HTR-8/SVneo (cell line): ENCODE data around the gene NT5DC1.
"Not testable (repeated sequence)": the region's sequence is repeated elsewhere in the genome, so short reads cannot be mapped to it uniquely, and the experiment has no call there.

ENCODE experiments used
- DNase-seq: peaks from one replicate; pipeline ENCODE4 v3.0.0; 2011; ENCODE audit warnings: low spot score, mixed read lengths; ENCODE audit not compliant: insufficient read length
- FAIRE-seq: peaks from 2 replicates; lab custom pipeline; 2011; peaks lifted over from hg19 to GRCh38; lab: Jason Lieb, UNC

The NT5DC1 gene

DNA sequence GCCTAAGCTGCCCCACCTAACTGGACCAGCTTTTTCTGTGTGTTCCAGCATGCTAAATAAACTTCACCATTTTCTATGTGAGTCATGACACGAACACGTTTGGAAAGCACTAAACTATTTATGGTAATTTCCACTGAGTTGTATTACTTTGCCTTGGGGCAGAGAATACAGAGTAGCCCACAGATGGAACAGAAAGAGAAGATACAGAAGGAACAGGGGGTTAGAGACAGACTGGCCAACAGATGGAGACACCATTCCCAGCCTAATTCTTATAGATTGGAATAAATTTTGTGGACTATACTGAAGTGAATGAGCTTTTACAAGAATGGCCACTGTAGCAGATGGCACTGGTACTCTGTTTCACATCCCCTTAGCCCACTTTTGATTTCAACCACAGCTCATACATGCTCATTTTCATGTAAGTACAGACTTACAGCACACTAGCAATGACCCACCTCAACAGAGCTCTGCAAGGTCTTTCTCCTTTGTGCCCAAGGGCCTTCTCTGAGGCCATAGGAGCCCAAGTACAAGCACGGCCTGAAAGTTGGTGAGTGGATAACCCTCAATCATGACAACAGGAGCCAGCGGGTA lies 13.1 kb upstream of the NT5DC1 start:
- DNase-seq, result peak; percentile 14
- FAIRE-seq, result peak; percentile 13

DNA sequence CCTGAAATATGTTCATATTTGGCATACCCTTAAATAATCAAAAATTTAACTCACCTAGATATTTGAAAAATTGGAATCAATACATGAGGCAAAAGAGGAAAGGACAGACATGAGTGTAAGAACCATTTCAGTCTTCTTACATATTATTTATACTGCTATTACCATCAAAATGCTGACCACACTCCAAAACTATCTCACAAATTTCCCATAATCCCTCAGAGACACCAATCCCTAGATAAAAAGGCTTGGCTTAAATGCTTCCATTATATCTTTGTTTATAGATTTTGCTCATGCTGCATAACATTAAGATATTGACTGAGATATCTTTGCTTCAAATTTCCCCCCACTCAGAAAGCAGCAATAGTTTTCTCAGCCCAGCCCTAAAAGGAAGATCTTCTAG lies 11.7 kb upstream of the NT5DC1 start:
- DNase-seq (no peak), FAIRE-seq (no peak)

DNA sequence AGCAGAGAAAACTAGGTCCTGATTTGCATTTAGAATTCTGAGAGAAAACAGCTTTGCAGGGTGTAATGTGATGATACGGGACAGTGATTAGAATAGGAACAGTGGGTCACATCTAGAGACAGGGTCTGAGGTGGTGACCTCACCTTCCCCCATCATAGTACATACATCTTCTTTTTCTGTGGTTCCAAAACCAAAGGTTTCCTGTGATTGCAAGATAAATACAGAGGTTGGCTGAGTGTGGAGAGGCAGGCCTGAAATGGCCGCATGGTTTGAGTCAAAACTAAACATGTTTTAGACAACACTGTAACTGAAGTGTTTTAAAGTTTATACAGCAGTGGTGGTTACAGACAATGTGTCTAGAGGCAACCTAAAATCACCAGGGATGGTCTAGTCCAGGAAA lies 10.4 kb upstream of the NT5DC1 start:
- DNase-seq, result no peak

DNA sequence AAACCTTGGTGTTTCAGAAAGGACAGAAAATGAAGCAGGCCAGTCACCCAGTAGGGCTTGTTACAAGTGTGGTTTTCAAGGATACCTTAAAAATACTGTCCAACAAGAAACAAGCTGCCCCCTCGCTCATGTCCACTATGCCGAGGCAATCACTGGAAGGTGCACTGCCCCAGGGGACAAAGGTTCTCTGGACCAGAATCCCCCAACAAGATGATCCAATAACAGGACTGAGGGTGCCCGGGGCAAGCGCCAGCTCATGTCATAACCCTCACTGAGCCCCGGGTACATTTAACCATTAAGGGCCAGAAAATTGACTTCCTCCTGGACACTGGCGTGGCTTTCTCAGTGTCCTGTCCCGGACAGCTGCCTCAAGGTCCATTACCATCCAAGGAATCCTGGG lies 6.6 kb upstream of the NT5DC1 start:
- FAIRE-seq (no peak), DNase-seq (no peak)

More for the DNA sequence above, 10.4 kb upstream of the NT5DC1 start:
- FAIRE-seq, result no peak

DNA sequence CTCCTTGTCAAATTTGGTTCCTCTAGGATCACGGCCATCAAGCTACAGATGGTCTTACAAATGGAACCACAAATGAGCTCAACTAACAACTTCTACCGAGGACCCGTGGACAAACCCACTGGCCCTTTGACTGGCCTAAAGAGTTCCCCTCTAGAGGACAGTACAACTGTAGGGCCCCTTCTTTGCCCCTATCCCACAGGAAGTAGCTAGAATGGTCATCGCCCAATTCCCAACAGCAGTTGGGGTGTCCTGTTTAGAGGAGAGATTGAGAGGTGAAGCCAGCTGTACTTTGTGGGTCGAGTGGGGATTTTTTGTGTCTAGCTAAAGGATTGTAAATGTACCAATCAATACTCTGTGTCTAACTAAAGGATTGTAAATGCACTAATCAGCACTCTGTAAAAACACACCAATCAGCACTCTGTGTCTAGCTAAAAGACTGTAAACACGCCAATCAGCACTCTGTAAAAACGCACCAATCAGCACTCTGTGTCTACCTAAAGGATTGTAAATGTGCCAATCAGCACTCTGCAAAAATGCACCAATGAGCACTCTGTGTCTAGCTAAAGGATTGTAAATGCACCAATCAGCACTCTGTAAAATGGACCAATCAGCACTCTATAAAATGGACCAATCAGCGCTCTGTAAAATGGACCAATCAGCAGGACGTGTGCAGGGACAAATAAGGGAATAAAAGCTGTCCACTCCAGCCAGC lies 4.4 kb upstream of the NT5DC1 start:
- FAIRE-seq, DNase-seq: not testable (repeated sequence)

DNA sequence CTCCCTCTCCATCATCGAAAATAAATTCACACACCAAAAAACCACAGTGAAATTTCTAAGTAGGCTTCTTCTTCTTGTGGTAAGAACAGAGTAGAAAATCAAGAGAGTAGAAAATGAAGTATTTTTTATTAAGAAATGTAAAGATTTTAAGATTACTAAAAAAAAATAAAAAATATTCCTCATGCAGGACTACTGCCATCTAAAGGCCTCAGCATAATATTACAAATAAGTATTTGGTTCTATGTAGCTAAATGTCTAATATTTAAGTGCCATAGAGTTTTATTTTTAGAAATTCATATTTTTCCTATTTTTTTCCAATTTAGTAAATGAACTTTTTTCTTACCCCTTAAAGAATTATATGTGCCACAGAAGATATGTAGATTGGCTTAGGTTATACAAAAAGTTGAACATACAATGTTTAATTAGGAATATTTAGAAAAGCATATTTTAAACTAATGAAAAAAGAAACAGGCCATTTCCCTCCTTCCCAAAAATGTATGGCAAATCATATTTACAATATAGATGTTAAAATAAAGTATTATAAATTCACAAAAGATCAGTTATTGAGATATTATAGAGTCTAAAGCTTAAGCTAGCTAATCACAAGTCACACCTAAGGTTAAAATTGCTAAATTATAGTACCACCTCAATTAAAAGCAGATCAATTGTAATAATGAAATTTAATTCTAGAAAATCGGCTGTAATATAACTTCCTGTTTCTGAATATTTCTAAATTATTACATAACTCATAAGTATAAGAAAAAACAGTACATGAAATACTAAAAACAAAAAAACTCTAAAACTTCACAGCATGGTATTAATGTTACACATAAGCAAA lies 3.5 kb upstream of the NT5DC1 start:
- DNase-seq, result no peak
- no peak for FAIRE-seq

DNA sequence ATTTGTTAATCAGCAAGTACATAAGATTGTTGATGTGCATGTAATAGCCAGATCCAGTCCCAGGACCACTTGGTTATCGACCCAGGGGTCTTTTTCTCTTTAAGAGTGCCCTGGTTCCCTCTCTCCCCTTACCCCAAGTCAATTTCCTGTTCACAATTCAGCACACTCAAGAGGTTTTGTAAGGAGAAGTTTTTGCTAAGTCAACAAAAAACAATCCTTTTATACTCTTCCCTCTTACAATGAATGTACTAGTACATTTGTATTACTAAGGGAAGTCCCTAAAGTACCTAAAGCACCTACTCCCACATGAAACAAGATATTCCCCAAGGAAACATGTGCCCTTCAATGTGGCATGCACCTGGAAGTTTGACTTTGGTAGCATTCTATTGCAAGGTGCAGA lies 1.6 kb upstream of the NT5DC1 start:
- no peak for FAIRE-seq
- DNase-seq, result no peak

DNA sequence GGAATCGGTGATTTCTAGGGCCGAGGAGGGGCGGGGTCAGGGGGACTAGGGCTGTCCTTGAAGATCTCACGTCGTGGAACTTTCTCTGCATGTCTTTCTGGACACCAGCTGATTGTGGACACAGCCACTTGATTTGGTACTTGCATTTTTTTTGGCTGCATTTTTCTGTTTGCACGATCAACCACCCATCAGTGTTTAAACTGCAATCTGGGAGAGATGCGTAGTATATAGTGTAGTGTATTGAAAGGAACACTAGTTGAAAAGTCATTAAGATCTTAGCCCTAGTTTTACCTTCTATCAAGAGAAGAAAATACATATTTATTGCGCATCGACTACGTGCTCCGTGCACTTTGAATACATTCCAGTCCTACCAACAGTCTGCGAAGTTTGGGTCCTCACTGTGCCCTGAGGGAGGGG lies 657 bp downstream of the NT5DC1 start:
- DNase-seq (no peak), FAIRE-seq (no peak)

DNA sequence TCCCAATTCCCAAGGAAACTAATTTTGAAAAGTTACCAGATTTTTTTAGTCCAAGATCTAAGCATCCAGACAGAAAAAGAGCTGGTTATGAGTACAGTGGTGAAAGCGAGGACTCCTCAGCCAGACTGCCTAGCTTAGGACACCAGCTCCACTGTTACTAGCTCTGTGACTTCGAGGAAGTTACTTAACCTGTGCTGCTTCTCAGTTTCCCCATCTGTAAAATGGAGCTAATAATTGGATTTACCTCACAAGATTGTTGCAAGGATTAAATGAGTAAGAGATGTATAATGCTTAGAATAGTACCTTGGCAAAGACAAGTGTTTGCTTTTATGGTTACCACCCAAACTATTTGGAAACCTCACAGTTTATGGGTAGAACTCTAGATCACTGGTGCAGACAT lies 1.1 kb downstream of the NT5DC1 start:
- no peak for DNase-seq
- no peak for FAIRE-seq

DNA sequence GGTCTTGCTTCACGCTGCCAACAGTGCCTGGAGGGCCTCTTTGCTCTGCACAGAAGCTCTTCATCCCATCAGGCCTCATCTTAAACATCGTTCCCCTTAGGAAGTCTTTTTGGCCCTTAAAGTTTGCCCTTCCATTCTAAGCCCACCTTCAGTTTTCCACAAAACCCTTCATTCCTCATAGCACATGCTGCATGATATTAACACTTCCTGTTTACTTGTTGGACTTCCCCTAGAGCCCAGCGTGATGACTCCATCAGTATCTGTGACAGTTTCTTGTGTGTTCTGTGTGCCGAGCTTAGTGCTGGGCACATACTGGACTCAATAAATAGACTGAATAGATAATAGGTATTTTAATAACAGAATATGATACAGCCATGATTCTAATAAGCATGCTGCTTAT lies 2.2 kb downstream of the NT5DC1 start:
- FAIRE-seq (no peak), DNase-seq (no peak)

DNA sequence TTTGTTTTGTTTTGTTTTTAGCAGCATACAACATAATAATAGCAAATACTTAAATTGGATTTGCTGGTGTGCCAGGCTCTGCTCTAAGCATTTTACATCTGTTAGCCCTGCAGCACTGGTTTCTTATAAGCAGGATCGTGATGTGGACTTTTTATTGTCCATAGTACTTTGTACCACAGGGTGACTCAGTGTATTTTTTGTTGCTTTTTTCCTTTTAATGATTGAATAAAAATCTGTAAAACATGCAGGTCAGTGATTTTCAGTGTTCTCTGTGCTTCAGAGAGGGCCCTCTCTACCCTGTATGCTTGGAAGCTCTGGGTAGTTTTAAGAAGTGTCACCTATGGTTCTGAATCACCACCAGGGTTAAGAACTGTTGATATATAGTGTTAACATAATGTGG lies 4.0 kb downstream of the NT5DC1 start:
- no peak for DNase-seq
- FAIRE-seq, result no peak

DNA sequence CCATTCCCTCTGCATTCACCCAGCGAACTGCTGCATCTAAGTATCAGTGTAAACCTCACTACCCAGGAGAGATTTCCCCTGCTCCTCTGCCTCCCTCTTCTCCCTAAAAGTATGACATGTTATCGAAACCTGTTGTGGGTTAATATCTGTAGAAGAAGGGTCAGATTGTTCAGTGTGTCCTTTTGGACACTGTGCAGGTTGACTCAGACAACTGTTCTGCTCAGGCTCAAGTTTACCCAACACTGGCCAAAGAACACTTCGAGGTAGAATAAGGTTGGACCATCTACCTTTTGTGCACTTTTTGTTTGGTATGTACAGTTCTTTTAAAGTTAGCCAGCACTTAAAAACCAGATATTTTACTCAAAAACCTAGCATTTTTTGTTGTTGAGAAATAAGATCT lies 4.6 kb downstream of the NT5DC1 start:
- DNase-seq (no peak), FAIRE-seq (no peak)

DNA sequence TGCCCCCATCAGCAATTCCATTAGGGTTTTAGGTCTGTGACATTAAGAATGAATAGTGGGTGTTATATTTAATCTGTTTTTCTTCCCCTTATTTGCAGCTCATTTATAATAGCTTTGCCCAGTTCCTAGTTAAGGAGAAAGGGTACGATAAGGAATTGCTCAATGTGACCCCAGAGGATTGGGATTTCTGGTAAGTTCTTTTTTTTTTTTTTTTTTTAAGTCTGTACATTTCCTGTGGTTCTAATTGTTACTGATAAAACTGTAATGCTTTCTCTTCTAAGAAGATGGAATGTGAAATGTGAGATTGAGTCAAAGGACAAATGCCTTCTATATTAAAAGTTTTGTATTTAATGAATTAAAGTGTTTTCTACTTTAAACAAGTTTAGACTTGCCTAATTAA lies 5.5 kb downstream of the NT5DC1 start:
- no peak for DNase-seq
- FAIRE-seq, result no peak

DNA sequence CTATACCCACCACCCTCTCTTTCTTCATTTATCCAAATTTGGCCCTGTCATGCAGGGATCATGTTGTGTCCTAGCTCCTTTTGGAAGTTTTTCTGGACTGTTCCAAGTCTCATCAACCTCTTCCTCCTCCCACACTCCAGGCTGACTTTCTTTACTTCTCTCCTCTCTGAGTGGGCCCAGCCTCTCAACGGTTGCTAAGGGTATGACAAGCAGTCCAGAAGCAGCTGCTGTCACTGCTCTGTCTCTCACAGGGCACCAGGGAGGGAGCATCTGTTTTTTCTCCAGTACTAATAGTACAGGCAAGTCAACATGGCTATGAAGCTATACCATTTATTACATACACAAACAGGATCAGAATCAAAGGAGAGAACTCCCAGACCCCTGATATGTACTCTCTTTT lies 8.2 kb downstream of the NT5DC1 start:
- no peak for FAIRE-seq
- DNase-seq, result no peak

DNA sequence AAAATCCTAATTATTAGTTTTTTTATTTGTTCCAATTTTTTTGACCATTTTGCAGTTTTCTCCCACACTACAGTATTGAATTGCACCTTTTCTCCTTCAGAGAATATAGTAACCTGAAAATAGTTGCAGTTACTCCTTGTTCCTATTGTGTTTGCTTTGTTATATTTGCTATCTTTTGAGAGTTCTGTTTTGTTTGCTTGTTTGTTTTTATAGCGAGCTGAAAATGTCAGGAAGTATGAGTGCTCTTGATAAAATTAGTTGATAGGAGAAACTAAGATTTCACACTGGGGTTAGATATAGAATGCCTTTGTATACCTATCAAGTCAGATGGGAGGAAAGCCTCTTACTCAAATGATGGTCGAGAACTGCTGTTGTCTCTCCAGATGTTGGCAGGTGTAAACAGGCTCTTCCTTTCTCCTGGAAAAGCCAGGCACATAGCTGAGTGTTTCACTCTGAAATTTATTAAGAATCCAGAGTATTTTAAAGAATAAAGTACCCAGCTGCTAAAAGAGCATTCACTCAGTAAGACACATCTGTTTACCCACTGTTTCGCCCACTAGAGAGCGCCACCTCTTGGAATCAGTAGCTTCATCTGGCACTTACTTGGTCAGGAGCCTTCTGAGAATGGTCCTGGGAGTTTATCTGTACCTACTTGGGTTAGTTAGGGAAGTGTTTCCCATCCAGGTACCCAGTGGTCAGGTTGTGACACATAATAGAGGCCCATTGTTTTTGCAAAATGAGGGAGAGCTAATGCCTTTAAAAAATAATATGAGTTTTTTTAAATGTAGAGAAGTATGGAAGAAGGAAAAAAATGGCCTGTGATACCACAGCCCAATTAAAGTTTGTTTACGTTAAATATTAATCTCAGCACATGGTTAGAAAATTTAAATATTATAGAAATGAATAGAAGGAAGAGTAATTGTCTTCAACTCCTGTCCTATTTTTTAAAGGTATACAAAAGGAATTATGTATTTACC lies 11.2 kb downstream of the NT5DC1 start:
- no peak for DNase-seq
- FAIRE-seq, result no peak

DNA sequence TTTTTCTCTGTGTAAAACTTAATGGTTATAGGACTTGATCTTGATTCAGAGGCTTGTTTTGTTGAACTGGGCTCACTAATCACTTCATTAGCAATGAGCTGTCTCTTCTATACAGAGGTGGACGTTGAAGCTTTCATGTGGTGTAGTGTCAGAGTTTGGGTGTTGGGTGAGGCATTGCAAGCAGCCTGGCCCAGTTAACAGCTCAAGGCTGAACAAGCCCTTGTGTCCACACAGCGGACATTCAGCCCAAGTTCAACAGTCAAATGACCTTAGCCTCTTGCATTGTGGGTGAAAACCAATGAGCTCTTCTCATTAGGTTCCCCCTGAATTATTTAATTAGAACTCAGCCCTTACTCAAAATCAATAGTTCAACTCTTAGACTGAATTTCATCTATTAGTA lies 12.7 kb downstream of the NT5DC1 start:
- FAIRE-seq, result no peak
- DNase-seq, result no peak

DNA sequence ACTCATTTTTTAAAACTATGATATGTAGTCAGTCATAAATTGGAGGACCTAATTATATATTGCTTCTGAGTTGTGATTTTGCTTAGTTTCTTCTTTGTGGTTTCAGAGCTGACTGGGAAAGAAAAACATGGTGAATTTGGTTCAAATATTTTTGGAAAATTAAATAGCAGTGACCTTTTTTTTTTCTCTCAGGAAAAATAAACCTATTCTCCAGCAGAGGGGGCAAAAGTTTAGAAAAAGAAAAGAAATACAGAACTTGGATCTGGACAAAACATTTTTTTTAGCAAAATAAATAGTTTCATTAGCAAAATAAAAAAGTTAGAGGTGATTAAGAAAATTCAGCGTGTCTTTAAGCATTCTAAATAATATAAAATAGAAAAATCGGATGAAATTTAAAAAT lies 15.1 kb downstream of the NT5DC1 start:
- FAIRE-seq, result no peak
- no peak for DNase-seq

DNA sequence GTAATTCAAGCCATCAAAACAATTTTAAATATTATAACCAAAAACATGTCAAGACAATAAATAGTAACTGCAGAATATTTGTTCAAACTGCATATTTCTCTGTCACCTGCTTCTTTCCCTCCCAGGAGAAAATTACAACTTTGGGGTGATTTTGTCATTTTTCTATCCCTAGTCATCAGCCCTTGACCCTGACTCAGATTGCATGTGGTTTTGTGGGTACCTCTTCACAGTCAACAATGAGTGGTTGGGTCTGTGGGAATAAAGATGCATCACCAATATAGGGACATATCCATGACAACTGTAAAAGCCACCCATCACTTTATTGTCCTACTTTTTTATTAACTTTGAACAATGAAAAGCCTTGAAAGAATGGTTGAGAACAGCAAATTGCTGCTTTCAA lies 18.0 kb downstream of the NT5DC1 start:
- no peak for DNase-seq
- FAIRE-seq, result no peak

DNA sequence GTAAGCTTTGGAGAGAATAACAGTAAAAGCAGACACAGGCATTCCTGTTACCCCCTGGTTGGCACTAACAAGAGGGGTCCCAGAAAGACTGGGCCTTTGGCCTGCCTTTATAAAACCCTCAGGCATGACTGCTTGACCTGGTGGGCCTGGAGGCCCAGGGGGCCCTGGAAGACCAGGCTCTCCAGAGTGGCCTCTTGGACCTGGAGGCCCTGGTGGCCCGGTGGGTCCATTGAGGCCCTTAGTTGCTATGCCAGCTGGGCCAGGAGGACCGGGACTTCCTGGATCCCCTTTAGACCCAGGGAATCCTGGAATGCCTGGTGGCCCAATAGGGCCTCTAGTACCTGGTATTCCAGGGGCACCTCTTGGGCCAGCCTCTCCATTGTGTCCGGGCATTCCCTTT lies 19.8 kb downstream of the NT5DC1 start:
- DNase-seq, result no peak
- FAIRE-seq, result no peak

DNA sequence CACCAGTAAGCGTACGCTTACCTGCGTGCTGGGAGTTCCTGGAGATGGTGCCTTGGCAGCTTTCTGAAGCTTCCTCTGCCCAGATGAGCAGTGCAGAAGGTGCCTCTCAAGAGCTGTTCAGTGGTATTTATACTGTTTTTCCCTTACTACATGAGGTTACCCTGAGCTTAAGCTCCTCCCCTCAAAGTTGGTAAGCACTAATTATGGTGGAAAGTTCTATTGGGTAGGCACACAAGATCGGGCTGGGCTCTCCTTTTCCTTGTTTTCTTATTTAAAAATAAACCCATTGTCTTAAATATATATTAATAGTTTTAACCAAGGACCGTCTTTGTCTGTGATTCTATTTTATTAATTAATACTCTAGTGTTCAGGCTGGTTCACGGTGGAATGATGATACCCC lies 25.4 kb downstream of the NT5DC1 start, which contains the start of gene COL10A1:
Gene COL10A1, minus strand, starts transcription at position 101 of the 400 bp plus-strand sequence. CDS start 640 bp downstream, outside the sequence.
- DNase-seq (no peak), FAIRE-seq (no peak)
